Loucy (cell line): ENCODE data around the gene EIF4E2.

ENCODE experiments used
- H2AFZ ChIP-seq: fragments of 200-600 bp; sonication (generic); 2 replicates; pipeline ENCODE4 v1.6.0; 2016; ENCODE audit warnings: antibody characterized with exemption, mild to moderate bottlenecking, low read length, moderate library complexity
- H3F3A ChIP-seq: fragments of 200-600 bp; 2 replicates; pipeline ENCODE4 v1.6.0; 2016; ENCODE audit warnings: antibody characterized with exemption, low read depth, mild to moderate bottlenecking
- H3K27me3 ChIP-seq: fragments of 200-600 bp; sonication (generic); 2 replicates; pipeline ENCODE4 v1.6.1; 2014; ENCODE audit warnings: low read length, mild to moderate bottlenecking; ENCODE audit not compliant: insufficient read depth, poor library complexity, severe bottlenecking
- H3K36me3 ChIP-seq: fragments of 200-600 bp; sonication (generic); 2 replicates; pipeline ENCODE4 v1.6.1; 2016; ENCODE audit warnings: low read length; ENCODE audit not compliant: insufficient read depth
- H3K4me1 ChIP-seq: fragments of 200-600 bp; sonication (generic); 2 replicates; pipeline ENCODE4 v1.5.1; 2014; ENCODE audit warnings: low read length, mild to moderate bottlenecking; ENCODE audit not compliant: insufficient read depth, poor library complexity, severe bottlenecking
- H3K4me2 ChIP-seq: fragments of 200-600 bp; sonication (generic); 2 replicates; pipeline ENCODE4 v1.6.0; 2014; ENCODE audit warnings: antibody characterized with exemption, low read length, low read depth, mild to moderate bottlenecking; ENCODE audit not compliant: poor library complexity, severe bottlenecking
- H3K4me3 ChIP-seq: fragments of 200-600 bp; sonication (generic); 2 replicates; pipeline ENCODE4 v1.5.1; 2014; ENCODE audit warnings: low read length, mild to moderate bottlenecking, mixed read lengths; ENCODE audit not compliant: poor library complexity, severe bottlenecking
- H3K79me2 ChIP-seq: fragments of 200-600 bp; sonication (generic); 2 replicates; pipeline ENCODE4 v1.6.1; 2014; ENCODE audit warnings: low read length; ENCODE audit not compliant: insufficient read depth
- H3K9ac ChIP-seq: fragments of 200-600 bp; sonication (generic); 2 replicates; pipeline ENCODE4 v1.6.0; 2014; ENCODE audit warnings: mild to moderate bottlenecking, low read depth, low read length, moderate library complexity; ENCODE audit not compliant: poor library complexity, severe bottlenecking
- H3K9me2 ChIP-seq: fragments of 200-600 bp; sonication (generic); replicated peaks from 2 replicates; pipeline ENCODE4 v1.6.1; 2016; ENCODE audit warnings: low read depth, low read length, mixed read lengths
- H3K9me3 ChIP-seq: fragments of 200-600 bp; sonication (generic); 2 replicates; pipeline ENCODE4 v1.6.1; 2014; ENCODE audit warnings: mild to moderate bottlenecking, antibody characterized with exemption, low read length, low read depth; ENCODE audit not compliant: insufficient read depth
- H4K20me1 ChIP-seq: fragments of 200-600 bp; sonication (generic); 2 replicates; pipeline ENCODE4 v1.6.0; 2014; ENCODE audit warnings: antibody characterized with exemption, low read length, mild to moderate bottlenecking; ENCODE audit not compliant: insufficient read depth, poor library complexity, severe bottlenecking
- EZH2phosphoT487 ChIP-seq: fragments of 200-600 bp; IDR thresholded peaks from 2 replicates; pipeline ENCODE4 v1.6.1; 2018; ENCODE audit warnings: antibody characterized with exemption, mild to moderate bottlenecking, moderate library complexity, borderline replicate concordance
- TF ChIP-seq, protein P1 (sequence below): fragments of 200-600 bp; sonication (generic); conservative IDR thresholded peaks from 2 replicates; pipeline ENCODE4 v1.5.1; 2014; ENCODE audit warnings: mild to moderate bottlenecking, antibody characterized with exemption, low read length

EIF4E2 gene

DNA sequence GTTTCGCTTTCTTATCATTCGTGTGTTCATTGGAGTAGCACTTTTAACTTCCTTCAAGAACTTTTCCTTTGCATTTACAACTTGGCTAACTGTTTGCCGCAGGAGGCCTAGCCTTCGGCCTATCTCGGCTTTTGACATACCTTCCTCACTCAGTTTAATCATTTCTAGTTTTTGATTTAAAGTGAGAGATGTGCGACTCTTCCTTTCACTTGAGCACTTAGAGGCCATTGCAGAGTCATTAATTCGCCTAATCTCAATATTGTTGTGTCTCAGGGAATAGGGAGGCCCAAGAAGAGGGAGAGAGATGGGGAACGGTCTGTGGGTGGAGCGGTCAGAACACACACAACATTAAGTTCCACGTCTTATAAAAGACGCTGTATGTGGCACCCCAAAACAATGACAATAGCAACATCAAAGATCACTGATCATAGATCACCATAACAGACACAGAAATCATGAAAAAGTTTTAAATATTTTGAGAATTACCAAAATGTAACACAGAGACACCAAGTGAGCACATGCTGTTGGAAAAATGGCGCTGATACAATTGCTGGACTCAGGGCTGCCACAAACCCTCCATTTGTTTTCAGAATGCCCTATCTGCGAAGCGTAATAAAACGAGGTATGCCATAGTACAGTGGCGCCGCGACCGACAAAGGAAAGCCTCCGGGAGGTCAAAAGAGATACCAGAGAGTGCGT lies 685 bp upstream of the EIF4E2 start:
- H3F3A ChIP-seq: no peaks in the 10 kb centered on the region
- H2AFZ ChIP-seq: peak overlapping the region; percentile 89
- no peaks in the 10 kb centered on the region for H3K36me3 ChIP-seq
- peaks cover 32% of the 10 kb centered on the region for H3K4me1 ChIP-seq
- peak overlapping the region; percentile 93 for H3K9ac ChIP-seq
- no peak for TF ChIP-seq EZH2phosphoT487
- TF ChIP-seq, protein P1, sequence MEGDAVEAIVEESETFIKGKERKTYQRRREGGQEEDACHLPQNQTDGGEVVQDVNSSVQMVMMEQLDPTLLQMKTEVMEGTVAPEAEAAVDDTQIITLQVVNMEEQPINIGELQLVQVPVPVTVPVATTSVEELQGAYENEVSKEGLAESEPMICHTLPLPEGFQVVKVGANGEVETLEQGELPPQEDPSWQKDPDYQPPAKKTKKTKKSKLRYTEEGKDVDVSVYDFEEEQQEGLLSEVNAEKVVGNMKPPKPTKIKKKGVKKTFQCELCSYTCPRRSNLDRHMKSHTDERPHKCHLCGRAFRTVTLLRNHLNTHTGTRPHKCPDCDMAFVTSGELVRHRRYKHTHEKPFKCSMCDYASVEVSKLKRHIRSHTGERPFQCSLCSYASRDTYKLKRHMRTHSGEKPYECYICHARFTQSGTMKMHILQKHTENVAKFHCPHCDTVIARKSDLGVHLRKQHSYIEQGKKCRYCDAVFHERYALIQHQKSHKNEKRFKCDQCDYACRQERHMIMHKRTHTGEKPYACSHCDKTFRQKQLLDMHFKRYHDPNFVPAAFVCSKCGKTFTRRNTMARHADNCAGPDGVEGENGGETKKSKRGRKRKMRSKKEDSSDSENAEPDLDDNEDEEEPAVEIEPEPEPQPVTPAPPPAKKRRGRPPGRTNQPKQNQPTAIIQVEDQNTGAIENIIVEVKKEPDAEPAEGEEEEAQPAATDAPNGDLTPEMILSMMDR: no peak
- H3K27me3 ChIP-seq: no peaks in the 10 kb centered on the region
- H3K4me3 ChIP-seq: peak overlapping the region; percentile 88
- H3K4me2 ChIP-seq: peak overlapping the region; percentile 89
- peaks cover 3% of the 10 kb centered on the region; the same call in 1 of the 2 replicates for H3K9me3 ChIP-seq
- no peaks in the 10 kb centered on the region for H3K9me2 ChIP-seq
- peaks cover 30% of the 10 kb centered on the region for H4K20me1 ChIP-seq
- H3K79me2 ChIP-seq: peaks cover 57% of the 10 kb centered on the region

DNA sequence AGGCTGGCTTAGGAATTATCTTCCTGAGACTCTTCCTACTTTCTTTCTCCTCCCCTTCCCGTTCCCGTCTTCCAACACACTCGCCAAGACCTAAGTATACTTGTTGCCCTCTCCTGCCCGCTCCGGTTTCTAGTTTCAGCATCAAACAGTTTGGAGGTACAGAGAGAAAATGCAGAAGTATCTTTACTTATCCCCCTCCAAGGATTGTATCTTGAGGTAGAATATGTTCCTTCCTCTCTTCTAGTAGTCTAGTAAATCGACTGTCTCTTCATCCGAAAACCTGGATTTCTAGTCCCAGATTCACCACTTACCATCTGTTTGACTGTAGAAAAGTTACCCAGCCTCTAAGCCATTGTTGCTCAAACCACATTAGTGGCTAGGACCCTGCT lies 755 bp downstream of the EIF4E2 start:
- Histone ChIP-seq H3K79me2 (peaks cover 64% of the 10 kb centered on the region), H4K20me1 (peaks cover 30% of the 10 kb centered on the region), H3K4me2 (peak overlapping the region; percentile 95), H2AFZ (peak overlapping the region; percentile 77; the same call in 1 of the 2 replicates), H3K36me3 (no peaks in the 10 kb centered on the region), H3K9me2 (no peaks in the 10 kb centered on the region), H3K9ac (peak overlapping the region; percentile 93), H3K4me3 (peak overlapping the region; percentile 88), H3F3A (no peaks in the 10 kb centered on the region), H3K9me3 (peaks cover 3% of the 10 kb centered on the region; the same call in 1 of the 2 replicates), H3K4me1 (peaks cover 46% of the 10 kb centered on the region), H3K27me3 (no peaks in the 10 kb centered on the region)
- TF ChIP-seq, protein P1: no peak
- TF ChIP-seq EZH2phosphoT487: no peak

DNA sequence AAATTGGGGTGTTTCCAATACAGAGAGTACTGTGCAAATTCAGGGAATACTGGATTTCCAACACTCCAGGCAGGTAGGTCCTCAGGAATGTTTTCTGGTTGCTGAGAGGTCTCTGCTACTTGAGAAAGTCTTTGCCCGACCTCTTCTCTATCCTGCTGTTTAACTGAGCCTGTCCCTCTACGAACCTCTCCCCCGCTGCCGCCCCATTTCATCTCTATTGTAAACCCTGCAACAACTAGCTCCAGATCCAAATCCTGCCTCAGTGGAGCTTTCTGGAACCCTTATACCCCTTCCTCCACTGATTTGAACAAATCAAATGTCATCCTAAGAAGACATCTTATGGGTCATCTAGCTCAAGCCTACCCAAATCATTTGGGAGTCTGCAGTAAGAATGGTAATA lies 1.3 kb downstream of the EIF4E2 start:
- Histone ChIP-seq H3K79me2 (peaks cover 64% of the 10 kb centered on the region), H3K4me2 (peak overlapping the region; percentile 95), H3K9me3 (peaks cover 3% of the 10 kb centered on the region; the same call in 1 of the 2 replicates), H3K9ac (peak overlapping the region; percentile 93), H3K9me2 (no peaks in the 10 kb centered on the region), H2AFZ (no peak overlapping the region), H3K4me3 (peak overlapping the region; percentile 88), H3K4me1 (peaks cover 46% of the 10 kb centered on the region), H3K27me3 (no peaks in the 10 kb centered on the region), H4K20me1 (peaks cover 28% of the 10 kb centered on the region), H3F3A (no peaks in the 10 kb centered on the region), H3K36me3 (peaks cover 5% of the 10 kb centered on the region; the same call in 1 of the 2 replicates)
- TF ChIP-seq EZH2phosphoT487: no peak
- TF ChIP-seq, protein P1: no peak
